Right lobe of liver (tissue), 4 donors: ENCODE measurements around the gene DNAJB8.

Experiments
- POLR2A ChIP-seq: fragments of 450-650 bp; IDR thresholded peaks from one replicate; pipeline ENCODE4 v1.6.1; 2017; ENCODE audit warnings: antibody characterized with exemption, mild to moderate bottlenecking
- TF ChIP-seq, protein P1 (sequence below), 4 donors: fragments of 200-600 bp in 3 of 4; fragments of 450-650 bp in 1 of 4; IDR thresholded peaks; one replicate each; pipeline versions ENCODE4 v1.5.1 to v1.8.0; 2016 to 2022; ENCODE audit warnings: antibody characterized with exemption in 4 of 4, mild to moderate bottlenecking in 2 of 4
- donor health status: DM: no; HTN: no; CAD: no.
- donor health status: DM: no; HTN: no; CAD: no.
- donor health status: DM: no; HTN: yes; CAD: no.

DNA sequence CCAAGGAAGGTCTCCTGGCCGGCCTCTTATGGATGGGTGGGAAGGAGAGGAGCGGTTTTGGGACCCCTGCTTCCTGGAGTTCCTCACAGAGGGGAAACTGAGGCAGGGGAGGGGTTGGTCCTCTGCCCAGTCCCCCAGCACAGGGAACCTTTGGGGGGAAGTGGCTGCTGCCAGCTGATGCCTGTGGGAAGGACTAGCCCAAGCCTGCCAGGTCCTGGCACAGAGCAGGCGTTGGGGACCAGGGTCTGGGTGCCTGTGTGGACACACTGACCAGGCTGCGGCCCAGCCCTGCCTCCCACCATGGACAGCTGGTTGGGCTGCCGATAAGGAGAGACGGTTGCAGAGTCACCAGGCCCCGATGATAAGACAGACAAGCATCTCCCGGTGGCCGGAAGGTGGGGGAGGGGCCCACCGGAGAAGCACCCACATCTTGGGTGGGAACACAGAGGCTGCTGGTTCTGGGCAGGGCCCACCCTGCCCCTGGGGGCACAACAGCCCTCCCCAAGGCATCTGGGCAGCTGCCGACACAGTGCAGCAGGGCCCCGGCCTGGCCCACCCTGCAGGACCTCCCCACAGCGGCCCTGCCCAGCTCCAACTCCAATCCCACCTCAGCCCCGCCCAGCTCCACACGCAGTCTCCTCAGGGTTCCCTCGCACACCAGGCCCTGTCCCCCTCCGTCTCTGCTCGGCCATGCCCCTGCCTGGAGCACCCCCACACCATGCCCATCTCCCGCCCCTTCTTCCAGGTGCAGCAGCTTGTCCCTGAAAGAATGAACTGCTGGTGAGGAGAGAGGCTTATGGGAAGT is 50.7 kb downstream of the DNAJB8 start:
- no peak for TF ChIP-seq POLR2A
- TF ChIP-seq, protein P1, sequence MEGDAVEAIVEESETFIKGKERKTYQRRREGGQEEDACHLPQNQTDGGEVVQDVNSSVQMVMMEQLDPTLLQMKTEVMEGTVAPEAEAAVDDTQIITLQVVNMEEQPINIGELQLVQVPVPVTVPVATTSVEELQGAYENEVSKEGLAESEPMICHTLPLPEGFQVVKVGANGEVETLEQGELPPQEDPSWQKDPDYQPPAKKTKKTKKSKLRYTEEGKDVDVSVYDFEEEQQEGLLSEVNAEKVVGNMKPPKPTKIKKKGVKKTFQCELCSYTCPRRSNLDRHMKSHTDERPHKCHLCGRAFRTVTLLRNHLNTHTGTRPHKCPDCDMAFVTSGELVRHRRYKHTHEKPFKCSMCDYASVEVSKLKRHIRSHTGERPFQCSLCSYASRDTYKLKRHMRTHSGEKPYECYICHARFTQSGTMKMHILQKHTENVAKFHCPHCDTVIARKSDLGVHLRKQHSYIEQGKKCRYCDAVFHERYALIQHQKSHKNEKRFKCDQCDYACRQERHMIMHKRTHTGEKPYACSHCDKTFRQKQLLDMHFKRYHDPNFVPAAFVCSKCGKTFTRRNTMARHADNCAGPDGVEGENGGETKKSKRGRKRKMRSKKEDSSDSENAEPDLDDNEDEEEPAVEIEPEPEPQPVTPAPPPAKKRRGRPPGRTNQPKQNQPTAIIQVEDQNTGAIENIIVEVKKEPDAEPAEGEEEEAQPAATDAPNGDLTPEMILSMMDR (IDR thresholded peaks at IDR 0.05) = no peak
